Peyer's patch (tissue), 4 donors: ENCODE results near the gene WDR1.

Experiments used
- POLR2A ChIP-seq, 2 donors: fragments of 450-650 bp; IDR thresholded peaks; one replicate each; pipeline ENCODE4 v1.5.1; 2017; ENCODE audit warnings: antibody characterized with exemption in 2 of 2, mild to moderate bottlenecking in 2 of 2, moderate library complexity in 2 of 2
- TF ChIP-seq, protein P1 (sequence below), 6 experiments: fragments of 450-650 bp in 4 of 6; fragments of 200-600 bp in 2 of 6; sonication (generic) in 1 of 6; IDR thresholded peaks; one replicate each; pipeline ENCODE4 v1.5.1; 2017 to 2019; ENCODE audit warnings: antibody characterized with exemption in 6 of 6, mild to moderate bottlenecking in 3 of 6, moderate library complexity in 1 of 6

DNA sequence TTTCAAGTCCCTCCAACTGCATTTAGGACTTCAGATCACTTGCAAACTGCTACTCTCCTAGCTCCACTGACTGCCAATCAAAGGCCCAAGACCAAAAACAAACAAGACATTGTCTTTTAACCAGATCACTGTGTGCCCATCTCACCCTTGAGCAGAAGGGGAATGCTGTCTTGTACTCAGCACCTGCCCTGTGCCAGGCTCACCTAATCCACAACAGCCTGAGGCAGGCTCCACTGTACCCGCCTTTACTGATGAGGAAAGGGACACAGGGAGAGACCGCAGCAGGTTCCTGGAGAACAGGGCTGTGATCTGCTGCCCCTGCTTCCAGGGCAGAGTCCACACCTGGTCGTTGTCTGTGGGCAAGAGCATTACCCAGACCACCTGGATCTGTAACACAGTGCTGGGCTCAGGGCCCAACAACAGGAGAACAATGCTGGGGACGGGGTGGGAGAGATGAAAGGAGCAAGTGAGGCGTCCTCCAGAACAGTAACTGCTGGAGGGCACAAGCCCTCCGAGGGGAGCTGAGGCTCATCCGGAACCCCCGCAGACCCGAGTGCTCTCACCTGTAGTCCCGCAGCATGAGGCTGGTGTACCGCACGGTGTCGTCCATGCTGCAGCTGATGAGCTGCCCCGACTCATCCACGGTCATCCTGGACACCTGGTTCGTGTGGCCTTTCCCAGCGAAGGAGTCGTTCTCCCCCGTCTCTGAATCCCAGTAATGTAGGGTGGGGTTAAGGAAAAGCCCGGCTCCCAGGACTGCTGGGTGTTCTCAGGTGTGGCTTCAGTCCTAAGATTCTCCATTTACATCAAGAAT is 33.9 kb downstream of the WDR1 start:
- TF ChIP-seq, protein P1, sequence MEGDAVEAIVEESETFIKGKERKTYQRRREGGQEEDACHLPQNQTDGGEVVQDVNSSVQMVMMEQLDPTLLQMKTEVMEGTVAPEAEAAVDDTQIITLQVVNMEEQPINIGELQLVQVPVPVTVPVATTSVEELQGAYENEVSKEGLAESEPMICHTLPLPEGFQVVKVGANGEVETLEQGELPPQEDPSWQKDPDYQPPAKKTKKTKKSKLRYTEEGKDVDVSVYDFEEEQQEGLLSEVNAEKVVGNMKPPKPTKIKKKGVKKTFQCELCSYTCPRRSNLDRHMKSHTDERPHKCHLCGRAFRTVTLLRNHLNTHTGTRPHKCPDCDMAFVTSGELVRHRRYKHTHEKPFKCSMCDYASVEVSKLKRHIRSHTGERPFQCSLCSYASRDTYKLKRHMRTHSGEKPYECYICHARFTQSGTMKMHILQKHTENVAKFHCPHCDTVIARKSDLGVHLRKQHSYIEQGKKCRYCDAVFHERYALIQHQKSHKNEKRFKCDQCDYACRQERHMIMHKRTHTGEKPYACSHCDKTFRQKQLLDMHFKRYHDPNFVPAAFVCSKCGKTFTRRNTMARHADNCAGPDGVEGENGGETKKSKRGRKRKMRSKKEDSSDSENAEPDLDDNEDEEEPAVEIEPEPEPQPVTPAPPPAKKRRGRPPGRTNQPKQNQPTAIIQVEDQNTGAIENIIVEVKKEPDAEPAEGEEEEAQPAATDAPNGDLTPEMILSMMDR (IDR thresholded peaks at IDR 0.05): no peak
- no peak for TF ChIP-seq POLR2A (IDR thresholded peaks at IDR 0.05)
